ENCODE results near the gene PRKCB.

- TF ChIP-seq CTCF (IDR thresholded peaks at IDR 0.05) (no peak), POLR2A (IDR thresholded peaks at IDR 0.05) (no peak)
These were observed 158.8 kb downstream of the PRKCB start for GRCh38 chr16:23994615-23995014.
